ENCODE results near the gene ULBP3. TPM values are rescaled to one million over a fixed set of nuclear protein-coding genes. Genes with fewer than 3 reads are reported as not detected.

Gene ULBP3
- not detected for total RNA-seq

DNA sequence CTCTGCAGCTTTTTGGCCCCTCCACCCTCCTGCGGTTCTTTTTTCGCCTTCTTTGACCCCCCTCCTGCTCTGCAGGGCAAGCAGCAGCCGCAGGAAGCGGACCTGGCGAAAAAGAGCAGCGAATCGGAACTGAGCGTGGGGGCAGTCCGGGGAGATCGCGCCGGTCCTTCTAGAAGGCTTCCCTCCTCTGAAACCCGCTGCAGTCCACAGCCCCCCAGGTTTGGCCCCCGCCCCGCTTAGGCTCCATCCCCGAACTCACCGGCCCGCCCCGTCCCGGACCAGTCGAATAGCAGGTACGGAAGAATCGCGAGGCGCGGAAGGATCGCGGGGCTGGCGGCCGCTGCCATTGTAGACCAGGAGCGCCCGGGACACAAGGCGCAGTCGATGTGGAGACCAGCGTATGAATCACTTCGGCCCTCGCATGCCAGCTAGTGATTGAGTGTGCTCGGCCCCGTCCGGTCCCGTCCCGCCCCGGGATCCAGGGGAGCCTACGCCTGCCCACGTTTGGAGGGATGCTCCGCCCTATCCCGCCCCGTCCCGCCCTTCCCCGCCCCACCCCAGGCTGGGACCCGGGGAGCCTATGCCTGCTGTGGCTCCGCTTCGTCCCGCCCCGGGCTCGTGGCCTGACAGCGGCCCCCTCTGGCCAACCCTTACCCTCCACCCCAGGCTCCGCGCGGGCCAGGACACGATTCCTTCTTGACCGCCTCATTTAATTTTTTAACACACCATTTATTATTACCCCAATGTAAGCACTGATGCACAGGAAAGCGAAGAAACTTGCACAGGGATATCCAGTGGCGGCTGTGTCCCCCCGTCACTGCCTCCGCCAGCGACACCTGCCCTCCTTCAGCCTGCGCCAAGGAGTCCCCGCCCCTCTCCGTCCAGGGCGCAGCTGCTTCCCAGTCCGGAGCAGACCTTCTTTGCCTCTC lies at the start of gene ULBP3:
TSS of gene ULBP3 (minus strand) at position 402 of the 929 bp plus-strand sequence. CDS start at position 347, 55 bp downstream.
- peak; percentile 29 to 77 for TF ChIP-seq POLR2A (IDR thresholded peaks at IDR 0.05)
- TF ChIP-seq, protein P1, sequence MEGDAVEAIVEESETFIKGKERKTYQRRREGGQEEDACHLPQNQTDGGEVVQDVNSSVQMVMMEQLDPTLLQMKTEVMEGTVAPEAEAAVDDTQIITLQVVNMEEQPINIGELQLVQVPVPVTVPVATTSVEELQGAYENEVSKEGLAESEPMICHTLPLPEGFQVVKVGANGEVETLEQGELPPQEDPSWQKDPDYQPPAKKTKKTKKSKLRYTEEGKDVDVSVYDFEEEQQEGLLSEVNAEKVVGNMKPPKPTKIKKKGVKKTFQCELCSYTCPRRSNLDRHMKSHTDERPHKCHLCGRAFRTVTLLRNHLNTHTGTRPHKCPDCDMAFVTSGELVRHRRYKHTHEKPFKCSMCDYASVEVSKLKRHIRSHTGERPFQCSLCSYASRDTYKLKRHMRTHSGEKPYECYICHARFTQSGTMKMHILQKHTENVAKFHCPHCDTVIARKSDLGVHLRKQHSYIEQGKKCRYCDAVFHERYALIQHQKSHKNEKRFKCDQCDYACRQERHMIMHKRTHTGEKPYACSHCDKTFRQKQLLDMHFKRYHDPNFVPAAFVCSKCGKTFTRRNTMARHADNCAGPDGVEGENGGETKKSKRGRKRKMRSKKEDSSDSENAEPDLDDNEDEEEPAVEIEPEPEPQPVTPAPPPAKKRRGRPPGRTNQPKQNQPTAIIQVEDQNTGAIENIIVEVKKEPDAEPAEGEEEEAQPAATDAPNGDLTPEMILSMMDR (IDR thresholded peaks at IDR 0.05), result peak; percentile 19 to 58 (median 53)
- no peaks in the 10 kb centered on the region for H3K27me3 ChIP-seq
- H3K4me1 ChIP-seq, result peaks cover 0 to 11% (median 0%) of the 10 kb centered on the region in 4 donors
- H3K27ac ChIP-seq, result peak within 1 kb of the TSS; percentile 26 to 68 (median 42)
- H3K36me3 ChIP-seq, result no peaks in the 10 kb centered on the region
- DNase-seq, result peak; percentile 81 to 94 (median 93)
- H3K4me3 ChIP-seq, result peak within 1 kb of the TSS; percentile 65 to 72 (median 68)
- H3K9me3 ChIP-seq, result no peaks in the 10 kb centered on the region

DNA sequence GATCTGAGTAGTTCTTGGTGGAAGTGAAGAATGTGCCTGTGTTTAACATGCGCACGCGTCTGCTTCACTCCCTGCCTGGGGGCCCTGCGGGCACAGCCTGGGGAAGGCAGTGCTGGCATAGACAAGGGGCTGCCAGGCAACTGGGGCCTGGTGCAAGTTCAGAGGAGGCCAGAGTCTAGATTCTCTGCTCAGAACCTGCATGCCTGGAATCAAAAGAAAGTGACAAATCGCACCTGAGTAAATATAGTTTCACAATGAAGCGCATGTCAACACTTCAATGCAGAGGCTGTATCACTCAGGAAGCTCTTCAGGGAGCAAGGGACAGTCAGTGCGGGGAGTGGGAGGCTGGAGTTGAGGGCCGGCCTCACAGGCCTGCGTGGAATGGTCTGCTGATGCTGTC lies 49.7 kb upstream of the ULBP3 start:
- Histone ChIP-seq H3K27me3 (no peaks in the 10 kb centered on the region), H3K4me3 (no peak overlapping the region), H3K27ac (no peak overlapping the region), H3K9me3 (no peaks in the 10 kb centered on the region), H3K4me1 (no peaks in the 10 kb centered on the region), H3K36me3 (no peaks in the 10 kb centered on the region)
- no peak for DNase-seq
- TF ChIP-seq, protein P1 (IDR thresholded peaks at IDR 0.05), result no peak
- no peak for TF ChIP-seq POLR2A (IDR thresholded peaks at IDR 0.05)

DNA sequence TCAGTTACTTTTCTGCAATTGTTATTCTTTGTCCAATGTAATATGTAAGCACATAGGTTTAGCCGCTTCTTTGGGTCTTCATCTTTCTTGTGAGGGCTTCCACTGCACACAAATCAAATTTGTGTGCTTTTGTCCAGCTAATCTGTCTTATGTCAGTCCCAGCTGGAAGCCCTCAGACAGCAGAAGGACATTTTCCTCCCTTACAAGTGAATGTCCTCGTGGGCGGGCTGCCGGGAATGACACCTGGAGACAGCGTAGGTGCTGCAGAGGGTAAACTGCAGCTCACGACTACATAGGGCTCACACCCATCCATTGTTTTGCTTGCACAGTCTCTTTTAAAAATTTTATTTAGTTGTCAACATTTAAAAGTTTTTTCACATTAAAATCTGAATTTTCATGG lies 49.3 kb upstream of the ULBP3 start:
- no peak for DNase-seq
- TF ChIP-seq, protein P1 (IDR thresholded peaks at IDR 0.05), result no peak
- TF ChIP-seq POLR2A (IDR thresholded peaks at IDR 0.05), result no peak
- Histone ChIP-seq H3K4me3 (no peak overlapping the region), H3K9me3 (no peaks in the 10 kb centered on the region), H3K4me1 (no peaks in the 10 kb centered on the region), H3K36me3 (no peaks in the 10 kb centered on the region), H3K27me3 (no peaks in the 10 kb centered on the region), H3K27ac (no peak overlapping the region)

DNA sequence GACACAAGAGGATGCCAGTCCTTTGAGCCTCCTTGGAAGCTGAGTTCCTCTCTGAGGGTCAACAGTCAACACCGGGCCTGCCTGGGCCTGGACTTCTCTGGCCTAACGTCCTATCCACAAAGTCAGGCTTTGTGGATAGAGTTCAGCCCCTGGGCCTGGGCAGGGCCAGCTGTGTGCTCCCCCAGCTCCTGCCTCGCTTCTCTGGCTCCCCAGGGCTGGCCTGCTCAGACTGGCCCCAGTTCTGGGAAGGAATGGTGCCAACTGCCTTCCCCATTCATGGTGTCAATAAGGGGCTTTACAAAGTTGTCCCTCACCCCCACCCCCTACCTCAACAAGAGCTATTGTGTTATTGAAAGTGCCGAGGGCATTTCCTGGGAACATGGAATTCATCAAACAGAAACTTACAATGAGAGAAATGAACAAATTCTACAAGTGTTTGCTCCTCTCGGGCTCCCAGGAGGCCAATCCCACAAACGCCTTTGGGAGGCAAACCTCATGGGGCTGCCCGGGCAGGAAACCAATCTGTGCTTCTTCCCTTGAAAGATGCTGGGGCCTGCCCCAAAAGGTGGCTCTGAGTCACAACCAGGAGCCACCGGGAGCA lies 47.4 kb upstream of the ULBP3 start:
- no peak for DNase-seq
- Histone ChIP-seq H3K4me1 (no peaks in the 10 kb centered on the region), H3K4me3 (no peak overlapping the region), H3K9me3 (no peaks in the 10 kb centered on the region), H3K27me3 (no peaks in the 10 kb centered on the region), H3K36me3 (no peaks in the 10 kb centered on the region), H3K27ac (no peak overlapping the region)
- TF ChIP-seq, protein P1 (IDR thresholded peaks at IDR 0.05), result no peak
- TF ChIP-seq POLR2A (IDR thresholded peaks at IDR 0.05), result no peak

DNA sequence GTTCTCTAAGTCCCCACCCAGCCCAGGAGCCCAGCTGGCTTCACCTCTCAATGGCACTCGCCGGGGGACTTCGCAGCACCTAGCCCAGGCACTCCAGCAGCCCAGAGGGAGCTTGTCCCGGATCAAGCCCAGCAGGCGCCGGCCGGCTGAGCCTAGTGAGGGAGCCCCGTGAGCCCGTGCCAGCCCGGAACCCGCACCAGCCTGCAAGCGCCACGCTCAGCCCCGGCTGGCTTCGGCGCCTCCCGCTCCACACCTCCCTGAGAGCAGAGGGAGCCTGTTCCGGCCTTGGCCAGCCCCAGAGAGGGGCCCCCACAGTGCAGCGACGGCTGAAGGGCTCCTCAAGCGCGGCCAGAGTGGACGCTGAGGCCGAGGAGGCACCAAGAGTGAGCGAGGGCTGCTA lies 46.8 kb upstream of the ULBP3 start:
- Histone ChIP-seq H3K9me3 (no peaks in the 10 kb centered on the region), H3K27me3 (no peaks in the 10 kb centered on the region), H3K4me3 (no peak overlapping the region), H3K36me3 (no peaks in the 10 kb centered on the region), H3K27ac (no peak overlapping the region), H3K4me1 (no peaks in the 10 kb centered on the region)
- DNase-seq, result no peak
- TF ChIP-seq POLR2A (IDR thresholded peaks at IDR 0.05), result no peak
- TF ChIP-seq, protein P1 (IDR thresholded peaks at IDR 0.05), result no peak

Data from Peyer's patch (tissue), 4 donors.